Transverse colon (tissue), 4 donors: ENCODE results near the gene MED26. TPM values are rescaled to one million over a fixed set of nuclear protein-coding genes. Genes with fewer than 3 reads are reported as not detected.

Experiments used
- DNase-seq: peaks from one replicate; pipeline ENCODE4 v3.0.0-alpha.2; 2019
- H3K27ac ChIP-seq, 4 donors: fragments of 200-600 bp; sonication (generic); 2 replicates each; pipeline ENCODE4 v1.5.1; 2016 to 2018; ENCODE audit warnings: inconsistent platforms in 4 of 4
- H3K27me3 ChIP-seq: fragments of 200-600 bp; sonication (generic); 2 replicates; pipeline ENCODE4 v1.5.1; 2017; ENCODE audit warnings: inconsistent platforms
- H3K36me3 ChIP-seq, 4 donors: fragments of 200-600 bp; sonication (generic); 2 replicates each; pipeline ENCODE4 v1.5.1; 2017 to 2019; ENCODE audit warnings: inconsistent platforms in 4 of 4
- H3K4me1 ChIP-seq, 4 donors: fragments of 200-600 bp; sonication (generic); 2 replicates each; pipeline ENCODE4 v1.5.1; 2017 to 2020; ENCODE audit warnings: inconsistent platforms in 4 of 4
- H3K4me3 ChIP-seq, 4 donors: fragments of 200-600 bp; sonication (generic); 1 replicate in 1 of 4; 2 replicates in 3 of 4; pipeline versions ENCODE4 v1.5.1 to v1.6.1; 2017 to 2019; ENCODE audit warnings: inconsistent platforms in 4 of 4
- H3K9me3 ChIP-seq, 2 donors: fragments of 200-600 bp; sonication (generic); 2 replicates each; pipeline ENCODE4 v1.5.1; 2017 to 2019; ENCODE audit warnings: inconsistent platforms in 2 of 2
- EP300 ChIP-seq: sonication (generic); formaldehyde crosslinking; IDR thresholded peaks from one replicate; pipeline ENCODE4 v1.6.1; 2017; ENCODE audit warnings: antibody characterized with exemption, low read depth
- POLR2A ChIP-seq: fragments of 450-650 bp; IDR thresholded peaks from one replicate; pipeline ENCODE4 v1.6.1; 2016; ENCODE audit warnings: antibody characterized with exemption, mild to moderate bottlenecking, moderate library complexity
- POLR2AphosphoS5 ChIP-seq, 3 donors: sonication (generic); formaldehyde crosslinking; IDR thresholded peaks; one replicate each; pipeline ENCODE4 v1.6.1; 2016; ENCODE audit warnings: antibody characterized with exemption in 3 of 3
- WGBS, 2 donors: methylation state at CpG; one replicate each; pipeline ENCODE4 v1.1.5; 2018; ENCODE audit warnings: low coverage in 1 of 2; 5-methylcytosine and 5-hydroxymethylcytosine counted together
- in situ Hi-C, 4 donors: fragments of 200-750 bp; cut with MboI; loops; one replicate each; pipeline versions ENCODE4 v1.15.0 to v1.15.1; 2017; ENCODE audit warnings: low sequenced_read_pairs in 3 of 4, low pct_ligation_motif_present in 1 of 4, low pct_unique_long_range_greater_than_20kb in 1 of 4
- intact Hi-C: fragments of 100-400 bp; cut with DNase I; formaldehyde crosslinking; loops from one replicate; pipeline ENCODE4 v1.15.1; 2023; ENCODE audit warnings: low total_unique reads
- total RNA-seq, 4 donors: library from RNA; depleted of rRNA; stranded (reverse); fragments of >200 nt; gene quantifications; one replicate each; pipeline ENCODE4 v1.1.0, GENCODE V29; 2016
- TF ChIP-seq, protein P1 (sequence below), 5 experiments: fragments of 200-600 bp in 3 of 5; fragments of 450-650 bp in 2 of 5; sonication (generic) in 3 of 5; IDR thresholded peaks; 1 replicate in 2 of 5; 2 replicates in 3 of 5; pipeline ENCODE4 v1.5.1; 2016 to 2017; ENCODE audit warnings: antibody characterized with exemption in 5 of 5, inconsistent platforms in 3 of 5, mild to moderate bottlenecking in 2 of 5, moderate library complexity in 1 of 5

Gene MED26
- total RNA-seq, 4 donors from 2014 or later = 7.8 to 15.0 (median 9.5) TPM

DNA sequence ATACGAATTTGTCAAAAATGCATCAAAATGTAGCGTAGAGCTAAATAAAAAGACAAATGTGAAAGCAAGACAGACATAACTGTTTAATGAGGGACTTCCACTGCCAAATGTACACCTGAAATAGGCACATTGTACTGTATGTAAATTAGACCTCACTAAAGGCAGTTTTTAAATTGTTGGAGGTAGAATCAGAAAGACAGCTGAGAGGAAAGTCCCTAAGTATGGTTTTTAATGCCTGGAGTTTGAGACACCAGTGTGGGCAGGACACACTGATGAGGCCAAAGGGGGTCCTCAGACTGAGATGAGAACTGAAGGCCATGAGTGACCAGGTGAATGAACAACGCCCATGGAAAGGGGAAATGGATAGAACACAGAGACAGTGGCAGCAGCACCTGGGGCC, 22.9 kb downstream of the MED26 start:
- Histone ChIP-seq H3K36me3 (no peaks in the 10 kb centered on the region), H3K27me3 (no peaks in the 10 kb centered on the region), H3K27ac (peak overlapping the region in 2 of 4 donors; percentile 33 to 44), H3K4me3 (no peak overlapping the region), H3K4me1 (peaks cover 21 to 44% (median 29%) of the 10 kb centered on the region in 4 donors), H3K9me3 (no peaks in the 10 kb centered on the region)
- DNase-seq = no peak
- in situ Hi-C loops (no loop called here), intact Hi-C loops (no loop called here)
- TF ChIP-seq EP300 = no peak
- TF ChIP-seq POLR2A = no peak
- TF ChIP-seq, protein P1, sequence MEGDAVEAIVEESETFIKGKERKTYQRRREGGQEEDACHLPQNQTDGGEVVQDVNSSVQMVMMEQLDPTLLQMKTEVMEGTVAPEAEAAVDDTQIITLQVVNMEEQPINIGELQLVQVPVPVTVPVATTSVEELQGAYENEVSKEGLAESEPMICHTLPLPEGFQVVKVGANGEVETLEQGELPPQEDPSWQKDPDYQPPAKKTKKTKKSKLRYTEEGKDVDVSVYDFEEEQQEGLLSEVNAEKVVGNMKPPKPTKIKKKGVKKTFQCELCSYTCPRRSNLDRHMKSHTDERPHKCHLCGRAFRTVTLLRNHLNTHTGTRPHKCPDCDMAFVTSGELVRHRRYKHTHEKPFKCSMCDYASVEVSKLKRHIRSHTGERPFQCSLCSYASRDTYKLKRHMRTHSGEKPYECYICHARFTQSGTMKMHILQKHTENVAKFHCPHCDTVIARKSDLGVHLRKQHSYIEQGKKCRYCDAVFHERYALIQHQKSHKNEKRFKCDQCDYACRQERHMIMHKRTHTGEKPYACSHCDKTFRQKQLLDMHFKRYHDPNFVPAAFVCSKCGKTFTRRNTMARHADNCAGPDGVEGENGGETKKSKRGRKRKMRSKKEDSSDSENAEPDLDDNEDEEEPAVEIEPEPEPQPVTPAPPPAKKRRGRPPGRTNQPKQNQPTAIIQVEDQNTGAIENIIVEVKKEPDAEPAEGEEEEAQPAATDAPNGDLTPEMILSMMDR (IDR thresholded peaks at IDR 0.05) = no peak
- no peak for TF ChIP-seq POLR2AphosphoS5 (IDR thresholded peaks at IDR 0.05)
- WGBS, 2 donors = 83 to 100% methylated on average over 2 to 3 of the region's 3 CpGs

DNA sequence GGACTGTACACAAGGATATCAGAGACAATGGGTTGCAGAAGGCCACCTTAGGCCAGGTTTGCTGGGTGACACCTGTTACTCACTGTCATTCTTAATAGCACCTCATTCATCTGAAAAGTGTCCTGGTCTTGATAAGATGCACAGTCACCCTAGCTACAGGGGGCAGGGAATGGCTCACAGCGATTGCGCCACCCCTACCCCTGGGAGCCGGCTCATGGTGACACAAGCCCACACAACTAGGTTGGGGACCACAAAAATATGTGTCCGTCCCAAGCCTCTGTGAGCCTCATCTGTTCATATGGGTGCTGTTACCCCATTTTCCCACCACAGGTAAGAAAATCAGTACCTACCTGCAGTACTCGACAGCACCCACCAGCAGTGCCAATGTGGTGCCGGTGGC, 23.4 kb downstream of the MED26 start:
- DNase-seq = no peak
- H3K9me3 ChIP-seq = no peaks in the 10 kb centered on the region
- intact Hi-C loops (no loop called here), in situ Hi-C loops (no loop called here)
- H3K4me1 ChIP-seq = peaks cover 21 to 44% (median 27%) of the 10 kb centered on the region in 4 donors
- H3K36me3 ChIP-seq = no peaks in the 10 kb centered on the region
- no peak overlapping the region for H3K27ac ChIP-seq
- H3K4me3 ChIP-seq = no peak overlapping the region
- TF ChIP-seq POLR2AphosphoS5 (IDR thresholded peaks at IDR 0.05) (no peak), EP300 (no peak), POLR2A (no peak)
- TF ChIP-seq, protein P1 (IDR thresholded peaks at IDR 0.05) = no peak
- H3K27me3 ChIP-seq = no peaks in the 10 kb centered on the region
- 91 to 100% methylated on average over 2 to 6 of the region's 6 CpGs for WGBS, 2 donors

DNA sequence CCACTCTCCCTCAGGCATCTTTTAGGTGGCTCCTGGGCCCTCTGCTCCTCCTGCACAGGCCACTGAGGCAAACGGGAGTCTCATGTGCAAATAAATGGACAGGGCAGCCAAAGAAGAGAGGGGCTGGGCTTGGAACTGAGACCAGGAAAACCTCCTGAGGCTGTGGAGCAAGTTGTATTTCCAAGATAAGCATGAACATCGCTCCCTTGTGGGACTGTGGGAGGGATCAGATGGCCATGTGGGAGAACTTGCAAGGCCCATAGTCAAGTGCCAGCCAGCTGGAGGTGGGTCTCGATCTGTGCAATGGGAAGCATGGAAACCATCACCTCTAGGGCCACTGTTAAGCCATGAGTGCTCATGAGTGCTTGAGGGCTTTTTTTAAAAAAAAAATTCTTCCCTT, 24.9 kb downstream of the MED26 start:
- WGBS, 2 donors = 61 to 82% methylated on average over 2 to 3 of the region's 3 CpGs
- no peak for DNase-seq
- no peak for TF ChIP-seq POLR2AphosphoS5 (IDR thresholded peaks at IDR 0.05)
- TF ChIP-seq, protein P1 (IDR thresholded peaks at IDR 0.05) = no peak
- TF ChIP-seq EP300 = no peak
- TF ChIP-seq POLR2A = no peak
- Histone ChIP-seq H3K27ac (no peak overlapping the region), H3K4me3 (no peak overlapping the region), H3K27me3 (no peaks in the 10 kb centered on the region), H3K9me3 (no peaks in the 10 kb centered on the region), H3K4me1 (peaks cover 14 to 39% (median 23%) of the 10 kb centered on the region in 4 donors), H3K36me3 (no peaks in the 10 kb centered on the region)
- intact Hi-C loops (no loop called here), in situ Hi-C loops (no loop called here)

DNA sequence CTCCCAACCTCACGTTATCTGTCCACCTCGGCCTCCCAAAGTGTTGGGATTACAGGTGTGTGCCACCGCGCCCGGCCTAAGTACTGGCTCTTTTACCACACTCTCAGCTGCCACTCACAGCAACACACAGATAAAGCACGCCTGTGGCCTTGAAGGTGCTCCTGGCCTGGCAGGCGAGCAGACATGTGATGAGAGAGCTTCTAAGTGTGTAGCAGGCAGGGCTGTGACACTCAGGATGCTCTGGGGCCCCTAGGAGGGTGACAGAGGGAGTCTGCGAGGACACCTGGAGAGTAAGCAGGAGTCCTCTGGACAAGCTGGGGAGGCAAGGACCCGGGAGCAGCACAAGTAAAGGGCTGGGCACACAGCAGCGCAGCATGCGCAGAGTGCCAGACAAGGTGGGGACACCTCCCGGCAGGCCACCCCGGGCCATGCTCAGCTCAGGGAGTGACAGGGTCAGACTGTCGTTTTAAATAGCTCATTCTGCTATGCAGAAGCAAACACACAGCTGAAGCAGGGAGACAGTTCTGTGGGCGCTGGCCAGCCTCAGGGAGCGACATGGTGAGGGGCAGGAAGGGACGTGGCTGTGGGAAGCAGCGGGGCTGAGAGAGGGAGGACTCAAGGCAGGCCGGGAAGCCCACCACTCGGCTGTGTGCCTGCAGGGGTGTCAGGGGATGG, 26.5 kb downstream of the MED26 start:
- Histone ChIP-seq H3K4me3 (no peak overlapping the region), H3K27ac (no peak overlapping the region), H3K4me1 (peaks cover 6 to 25% (median 17%) of the 10 kb centered on the region in 4 donors), H3K27me3 (no peaks in the 10 kb centered on the region), H3K9me3 (no peaks in the 10 kb centered on the region), H3K36me3 (no peaks in the 10 kb centered on the region)
- 83 to 95% methylated on average over 1 to 20 of the region's 20 CpGs for WGBS, 2 donors
- DNase-seq = no peak
- in situ Hi-C loops = no loop called here
- intact Hi-C loops = no loop called here
- TF ChIP-seq EP300 (no peak), POLR2A (no peak), POLR2AphosphoS5 (IDR thresholded peaks at IDR 0.05) (no peak)
- TF ChIP-seq, protein P1 (IDR thresholded peaks at IDR 0.05) = no peak
